ENCODE results near the gene HSPB7. TPM values are rescaled to one million over a fixed set of nuclear protein-coding genes. Genes with fewer than 3 reads are reported as not detected.

HSPB7 gene
- total RNA-seq, 1 donor from 2014 or later = 191 TPM

DNA sequence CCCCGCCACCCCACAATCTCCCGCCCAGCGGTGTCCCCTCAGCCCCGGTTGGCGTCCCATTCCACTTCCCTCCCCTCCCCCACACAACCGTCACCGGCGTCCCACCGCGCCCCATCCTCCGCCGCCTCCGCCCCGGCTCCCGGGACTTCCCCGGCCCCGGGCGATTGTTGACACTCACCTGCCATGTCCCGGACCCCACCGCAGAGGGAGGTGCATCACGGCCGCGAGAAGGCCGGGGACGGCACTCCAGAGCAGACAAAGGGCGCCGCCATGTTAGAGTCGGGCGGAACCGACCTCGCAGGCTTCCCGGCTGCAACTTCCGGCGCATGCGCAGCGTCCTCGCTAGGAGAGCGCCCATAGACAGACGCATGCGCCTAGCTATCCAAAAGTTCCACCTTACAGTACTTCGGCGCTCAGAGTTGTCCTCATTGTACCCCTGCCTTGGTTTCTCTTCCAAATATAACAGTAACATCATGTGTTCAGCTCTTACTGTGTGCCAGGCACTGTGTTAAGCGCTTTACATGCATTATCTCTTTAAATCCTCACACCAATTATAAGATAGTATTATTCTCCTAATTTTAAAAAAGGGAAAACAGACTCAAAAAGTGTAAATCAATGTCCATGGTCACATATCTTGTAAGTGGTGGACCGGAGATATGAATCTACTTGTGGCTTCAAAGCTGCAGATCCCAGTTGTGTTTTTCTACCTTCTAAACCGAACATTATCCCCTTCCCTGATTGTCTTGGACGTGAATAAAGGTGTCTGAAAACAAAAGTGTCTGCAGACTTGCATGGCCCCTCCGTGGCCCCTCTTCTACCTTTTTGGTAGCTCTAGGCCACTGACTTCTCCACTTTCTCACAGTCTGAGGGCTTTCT, 41.8 kb downstream of the HSPB7 start, which contains the start of gene ZBTB17:
TSS of gene ZBTB17 (minus strand) at position 297 of the 876 bp plus-strand sequence. CDS start 27,606 bp downstream, outside the sequence.
- no peaks in the 10 kb centered on the region for H3K27me3 ChIP-seq
- H3K36me3 ChIP-seq = peaks cover 8 to 13% of the 10 kb centered on the region in 2 donors
- H3K27ac ChIP-seq = peak within 1 kb of the TSS; percentile 77 to 80
- intact Hi-C loops (cut with DNase I) = loop anchor here (2.0 kb wide), 1 partner anchor 25 kb away; no protein-coding TSS in a partner anchor
- peak; percentile 69 to 96 for DNase-seq (ENCODE audit: low spot score in 2 of 2)
- TF ChIP-seq, protein P1, sequence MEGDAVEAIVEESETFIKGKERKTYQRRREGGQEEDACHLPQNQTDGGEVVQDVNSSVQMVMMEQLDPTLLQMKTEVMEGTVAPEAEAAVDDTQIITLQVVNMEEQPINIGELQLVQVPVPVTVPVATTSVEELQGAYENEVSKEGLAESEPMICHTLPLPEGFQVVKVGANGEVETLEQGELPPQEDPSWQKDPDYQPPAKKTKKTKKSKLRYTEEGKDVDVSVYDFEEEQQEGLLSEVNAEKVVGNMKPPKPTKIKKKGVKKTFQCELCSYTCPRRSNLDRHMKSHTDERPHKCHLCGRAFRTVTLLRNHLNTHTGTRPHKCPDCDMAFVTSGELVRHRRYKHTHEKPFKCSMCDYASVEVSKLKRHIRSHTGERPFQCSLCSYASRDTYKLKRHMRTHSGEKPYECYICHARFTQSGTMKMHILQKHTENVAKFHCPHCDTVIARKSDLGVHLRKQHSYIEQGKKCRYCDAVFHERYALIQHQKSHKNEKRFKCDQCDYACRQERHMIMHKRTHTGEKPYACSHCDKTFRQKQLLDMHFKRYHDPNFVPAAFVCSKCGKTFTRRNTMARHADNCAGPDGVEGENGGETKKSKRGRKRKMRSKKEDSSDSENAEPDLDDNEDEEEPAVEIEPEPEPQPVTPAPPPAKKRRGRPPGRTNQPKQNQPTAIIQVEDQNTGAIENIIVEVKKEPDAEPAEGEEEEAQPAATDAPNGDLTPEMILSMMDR (IDR thresholded peaks at IDR 0.05) = peak in 1 of 3 experiments; percentile 6
- peak within 1 kb of the TSS; percentile 81 to 84 for H3K4me3 ChIP-seq
- no peaks in the 10 kb centered on the region for H3K9me3 ChIP-seq
- peaks cover 5 to 14% of the 10 kb centered on the region in 2 donors for H3K4me1 ChIP-seq

DNA sequence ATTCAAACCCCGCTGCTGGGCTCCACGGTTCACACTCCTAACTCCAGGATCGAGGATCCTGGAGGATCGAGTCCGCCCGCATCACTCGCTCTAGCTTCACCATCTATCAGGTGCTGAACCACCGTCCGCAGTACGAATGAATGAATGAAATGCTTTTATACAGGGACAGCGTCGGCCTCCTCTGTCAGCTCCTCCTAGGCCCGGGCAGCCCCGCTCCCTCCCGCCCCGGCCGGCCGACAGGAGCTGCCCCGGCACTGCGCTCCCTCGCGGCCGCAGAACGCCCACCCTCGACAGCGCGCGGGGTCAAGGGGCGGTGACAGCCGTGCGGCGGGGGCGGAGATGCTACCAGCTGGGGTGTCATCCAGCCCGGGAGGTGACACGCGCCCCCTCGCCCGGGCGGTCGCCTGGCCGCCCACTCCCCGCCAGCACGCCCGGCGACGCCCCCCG, 42.5 kb downstream of the HSPB7 start:
- intact Hi-C loops (cut with DNase I) = no loop called here

DNA sequence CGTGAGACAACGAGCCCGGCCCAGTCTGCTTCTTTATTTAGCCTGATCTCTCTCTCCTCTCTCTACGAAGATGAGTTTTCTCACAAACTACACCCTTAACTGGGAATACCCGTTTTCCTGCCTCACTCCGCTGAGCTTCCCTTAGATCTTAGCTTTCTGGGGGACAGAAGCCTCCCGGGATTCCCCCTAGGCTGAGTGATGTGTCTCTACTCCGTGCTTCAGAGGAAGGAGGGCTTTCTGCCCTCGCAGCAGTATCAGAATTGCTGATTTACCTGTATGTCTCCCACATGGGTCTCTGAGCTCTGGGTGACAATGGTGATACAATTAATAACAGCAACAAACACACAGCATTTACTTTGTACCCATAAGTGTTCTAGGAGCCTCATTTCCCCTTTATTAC, 43.0 kb downstream of the HSPB7 start:
- Histone ChIP-seq H3K27ac (no peak overlapping the region), H3K36me3 (peaks cover 8 to 14% of the 10 kb centered on the region in 2 donors), H3K4me3 (peak overlapping the region; percentile 81 to 84), H3K4me1 (peaks cover 5 to 14% of the 10 kb centered on the region in 2 donors), H3K9me3 (no peaks in the 10 kb centered on the region), H3K27me3 (no peaks in the 10 kb centered on the region)
- DNase-seq (ENCODE audit: low spot score in 2 of 2) = no peak
- intact Hi-C loops (cut with DNase I) = no loop called here
- TF ChIP-seq, protein P1 (IDR thresholded peaks at IDR 0.05) = no peak

More for the DNA sequence above, 42.5 kb downstream of the HSPB7 start:
- Histone ChIP-seq H3K4me1 (peaks cover 5 to 14% of the 10 kb centered on the region in 2 donors), H3K9me3 (no peaks in the 10 kb centered on the region), H3K27ac (peak overlapping the region; percentile 77 to 80), H3K36me3 (peaks cover 8 to 13% of the 10 kb centered on the region in 2 donors), H3K4me3 (peak overlapping the region; percentile 81 to 84), H3K27me3 (no peaks in the 10 kb centered on the region)
- TF ChIP-seq, protein P1 (IDR thresholded peaks at IDR 0.05) = no peak
- DNase-seq (ENCODE audit: low spot score in 2 of 2) = peak in 1 of 2 donors; percentile 79

DNA sequence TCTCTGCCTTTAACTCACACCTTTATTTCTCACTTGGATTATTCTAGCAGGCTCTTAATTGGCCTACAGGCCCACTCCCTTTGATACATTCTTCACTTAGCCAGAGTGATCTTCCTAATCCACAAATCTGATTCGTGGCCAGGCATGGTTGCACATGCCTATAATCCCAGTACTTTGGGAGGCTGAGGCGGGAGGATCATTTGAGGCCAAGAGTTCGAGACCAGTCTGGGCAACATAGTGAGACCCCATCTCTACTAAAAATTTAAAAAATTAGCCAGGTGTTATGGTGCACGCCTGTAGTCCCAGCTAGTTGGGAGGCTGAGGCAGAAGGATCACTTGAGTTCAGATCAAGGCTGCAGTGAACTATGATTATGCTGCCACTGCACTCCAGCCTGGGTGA, 44.1 kb downstream of the HSPB7 start:
- intact Hi-C loops (cut with DNase I) = no loop called here
- H3K4me3 ChIP-seq = no peak overlapping the region
- DNase-seq (ENCODE audit: low spot score in 2 of 2) = no peak
- no peaks in the 10 kb centered on the region for H3K27me3 ChIP-seq
- TF ChIP-seq, protein P1 (IDR thresholded peaks at IDR 0.05) = no peak
- no peak overlapping the region for H3K27ac ChIP-seq
- H3K36me3 ChIP-seq = peaks cover 19 to 24% of the 10 kb centered on the region in 2 donors
- H3K4me1 ChIP-seq = peaks cover 5 to 14% of the 10 kb centered on the region in 2 donors
- H3K9me3 ChIP-seq = no peaks in the 10 kb centered on the region

DNA sequence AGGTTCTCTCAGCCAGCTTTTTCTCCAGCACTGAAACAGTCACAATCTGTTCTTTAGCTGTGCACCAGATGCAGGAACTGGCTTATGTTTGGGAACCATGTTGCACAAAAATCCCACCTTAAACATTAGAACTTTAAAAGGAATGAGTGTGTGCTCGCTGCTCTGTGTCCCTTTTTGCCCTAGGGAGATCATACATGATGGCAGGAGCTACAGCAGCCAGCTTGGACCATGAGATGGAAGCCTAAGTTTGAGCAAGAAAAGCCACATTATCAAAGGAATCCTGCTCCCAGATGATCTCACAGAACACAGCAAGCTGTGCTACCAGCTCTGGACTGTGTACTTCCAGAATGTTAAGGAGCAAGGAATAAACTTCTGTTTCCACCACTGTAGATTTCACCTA, 45.4 kb downstream of the HSPB7 start:
- no peak overlapping the region for H3K27ac ChIP-seq
- peaks cover 5 to 14% of the 10 kb centered on the region in 2 donors for H3K4me1 ChIP-seq
- no peak for DNase-seq (ENCODE audit: low spot score in 2 of 2)
- no peaks in the 10 kb centered on the region for H3K27me3 ChIP-seq
- no peaks in the 10 kb centered on the region for H3K9me3 ChIP-seq
- intact Hi-C loops (cut with DNase I) = no loop called here
- no peak overlapping the region for H3K4me3 ChIP-seq
- TF ChIP-seq, protein P1 (IDR thresholded peaks at IDR 0.05) = no peak
- H3K36me3 ChIP-seq = peaks cover 23 to 25% of the 10 kb centered on the region in 2 donors
